Neural progenitor cell (in vitro differentiated cells): ENCODE data around the gene LRP1B. TPM values are rescaled to one million over a fixed set of nuclear protein-coding genes. Genes with fewer than 3 reads are reported as not detected.

Source experiments
- DNase-seq: peaks from one replicate; pipeline ENCODE4 v3.0.0-alpha.2; 2016; ENCODE audit warnings: low spot score
- H2AFZ ChIP-seq: fragments of 200-600 bp; sonication (generic); replicated peaks from 2 replicates; pipeline ENCODE4 v1.6.1; 2016; ENCODE audit warnings: antibody characterized with exemption
- H3F3A ChIP-seq: fragments of 200-600 bp; sonication (generic); 2 replicates; pipeline ENCODE4 v1.6.1; 2016; ENCODE audit warnings: antibody characterized with exemption, low read depth
- H3K27ac ChIP-seq: fragments of 200-600 bp; sonication (generic); 2 replicates; pipeline ENCODE4 v1.5.1; 2016; ENCODE audit warnings: mild to moderate bottlenecking
- H3K27me3 ChIP-seq: fragments of 200-600 bp; sonication (generic); 2 replicates; pipeline ENCODE4 v1.6.1; 2016; ENCODE audit warnings: mild to moderate bottlenecking, moderate library complexity
- H3K36me3 ChIP-seq: fragments of 200-600 bp; sonication (generic); 2 replicates; pipeline ENCODE4 v1.5.1; 2016
- H3K4me1 ChIP-seq: fragments of 200-600 bp; sonication (generic); 2 replicates; pipeline ENCODE4 v1.6.1; 2016; ENCODE audit warnings: mixed run types
- H3K4me2 ChIP-seq: fragments of 200-600 bp; sonication (generic); 2 replicates; pipeline ENCODE4 v1.6.1; 2016
- H3K4me3 ChIP-seq: fragments of 200-600 bp; sonication (generic); 2 replicates; pipeline ENCODE4 v1.5.1; 2016
- H3K79me2 ChIP-seq: fragments of 200-600 bp; sonication (generic); 2 replicates; pipeline ENCODE4 v1.6.1; 2016; ENCODE audit warnings: low read depth
- H3K9ac ChIP-seq: fragments of 200-600 bp; sonication (generic); 2 replicates; pipeline ENCODE4 v1.6.1; 2016
- H3K9me3 ChIP-seq: fragments of 200-600 bp; sonication (generic); 2 replicates; pipeline ENCODE4 v1.5.1; 2016; ENCODE audit warnings: low read depth
- H4K20me1 ChIP-seq: fragments of 200-600 bp; sonication (generic); 2 replicates; pipeline ENCODE4 v1.6.1; 2016; ENCODE audit warnings: low read depth
- H3K27ac Mint-ChIP-seq: 3 replicates; pipeline ENCODE4 v1.8.0; 2021; ENCODE audit warnings: mixed read lengths
- H3K27me3 Mint-ChIP-seq: 2 replicates; pipeline ENCODE4 v1.8.0; 2022; ENCODE audit warnings: low read depth, mild to moderate bottlenecking, inconsistent platforms, moderate library complexity, mixed read lengths; ENCODE audit not compliant: insufficient read depth
- H3K36me3 Mint-ChIP-seq: 3 replicates; pipeline ENCODE4 v1.8.0; 2021; ENCODE audit warnings: mixed read lengths
- H3K4me1 Mint-ChIP-seq: 3 replicates; pipeline ENCODE4 v1.8.0; 2021; ENCODE audit warnings: mixed read lengths
- H3K4me3 Mint-ChIP-seq: 3 replicates; pipeline ENCODE4 v1.8.0; 2021; ENCODE audit warnings: mild to moderate bottlenecking, moderate library complexity, mixed read lengths
- H3K9me3 Mint-ChIP-seq: 3 replicates; pipeline ENCODE4 v1.8.0; 2020; ENCODE audit warnings: mixed read lengths
- EZH2 ChIP-seq: fragments of 200-600 bp; sonication (generic); IDR thresholded peaks from 2 replicates; pipeline ENCODE4 v1.6.1; 2017; ENCODE audit warnings: antibody characterized with exemption, mild to moderate bottlenecking, moderate library complexity
- EZH2phosphoT487 ChIP-seq: fragments of 200-600 bp; sonication (generic); IDR thresholded peaks from 2 replicates; pipeline ENCODE4 v1.6.1; 2017; ENCODE audit warnings: antibody characterized with exemption
- total RNA-seq: library from RNA; depleted of rRNA; stranded (reverse); fragments of >200 nt; gene quantifications from 2 replicates; pipeline ENCODE4 v1.2.3, GENCODE V29; 2015; ENCODE audit warnings: low replicate concordance
- TF ChIP-seq, protein P1 (sequence below): fragments of 200-600 bp; sonication (generic); IDR thresholded peaks from 2 replicates; pipeline ENCODE4 v1.5.1; 2017; ENCODE audit warnings: antibody characterized with exemption, mild to moderate bottlenecking

Gene LRP1B
- total RNA-seq, 1 donor from 2014 or later: not detected

GRCh38 chr2:142014536-142014935 is 116.3 kb downstream of the LRP1B start:
- Mint-ChIP-seq H3K27me3 (no peaks in the 10 kb centered on the region), H3K4me1 (no peaks in the 10 kb centered on the region), H3K36me3 (no peaks in the 10 kb centered on the region), H3K4me3 (no peak overlapping the region), H3K9me3 (no peaks in the 10 kb centered on the region), H3K27ac (no peak overlapping the region)
- no peak overlapping the region for H3K9ac ChIP-seq
- H3K27ac ChIP-seq: no peak overlapping the region
- no peaks in the 10 kb centered on the region for H3K4me1 ChIP-seq
- no peaks in the 10 kb centered on the region for H4K20me1 ChIP-seq
- H3F3A ChIP-seq: no peaks in the 10 kb centered on the region
- no peak overlapping the region for H3K4me2 ChIP-seq
- H2AFZ ChIP-seq: no peak overlapping the region
- no peaks in the 10 kb centered on the region for H3K79me2 ChIP-seq
- no peaks in the 10 kb centered on the region for H3K27me3 ChIP-seq
- DNase-seq: no peak
- TF ChIP-seq EZH2phosphoT487: no peak
- TF ChIP-seq, protein P1, sequence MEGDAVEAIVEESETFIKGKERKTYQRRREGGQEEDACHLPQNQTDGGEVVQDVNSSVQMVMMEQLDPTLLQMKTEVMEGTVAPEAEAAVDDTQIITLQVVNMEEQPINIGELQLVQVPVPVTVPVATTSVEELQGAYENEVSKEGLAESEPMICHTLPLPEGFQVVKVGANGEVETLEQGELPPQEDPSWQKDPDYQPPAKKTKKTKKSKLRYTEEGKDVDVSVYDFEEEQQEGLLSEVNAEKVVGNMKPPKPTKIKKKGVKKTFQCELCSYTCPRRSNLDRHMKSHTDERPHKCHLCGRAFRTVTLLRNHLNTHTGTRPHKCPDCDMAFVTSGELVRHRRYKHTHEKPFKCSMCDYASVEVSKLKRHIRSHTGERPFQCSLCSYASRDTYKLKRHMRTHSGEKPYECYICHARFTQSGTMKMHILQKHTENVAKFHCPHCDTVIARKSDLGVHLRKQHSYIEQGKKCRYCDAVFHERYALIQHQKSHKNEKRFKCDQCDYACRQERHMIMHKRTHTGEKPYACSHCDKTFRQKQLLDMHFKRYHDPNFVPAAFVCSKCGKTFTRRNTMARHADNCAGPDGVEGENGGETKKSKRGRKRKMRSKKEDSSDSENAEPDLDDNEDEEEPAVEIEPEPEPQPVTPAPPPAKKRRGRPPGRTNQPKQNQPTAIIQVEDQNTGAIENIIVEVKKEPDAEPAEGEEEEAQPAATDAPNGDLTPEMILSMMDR: no peak
- TF ChIP-seq EZH2: no peak
- H3K36me3 ChIP-seq: no peaks in the 10 kb centered on the region
- H3K9me3 ChIP-seq: no peaks in the 10 kb centered on the region
- H3K4me3 ChIP-seq: no peak overlapping the region

DNA sequence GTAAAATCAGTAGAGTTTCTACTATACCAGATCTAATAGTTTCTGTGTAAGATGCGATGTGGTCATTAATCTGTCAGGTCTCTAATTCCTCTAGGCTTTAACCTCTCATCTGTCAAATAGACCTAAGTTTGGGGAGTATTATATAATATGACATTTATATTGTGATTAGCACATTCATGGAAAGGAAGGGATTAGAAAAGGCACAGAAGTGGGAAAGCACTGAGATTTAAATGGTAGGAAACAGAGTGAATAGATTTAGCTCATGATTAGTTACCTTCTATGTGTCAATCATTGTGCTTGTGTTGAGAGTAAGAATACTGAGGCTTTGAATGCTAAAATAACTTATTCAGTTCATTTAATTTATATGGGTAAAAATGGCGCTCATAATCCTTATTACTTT is 118.0 kb downstream of the LRP1B start:
- no peak for DNase-seq
- Mint-ChIP-seq H3K27me3 (no peaks in the 10 kb centered on the region), H3K4me3 (no peak overlapping the region), H3K27ac (no peak overlapping the region), H3K4me1 (no peaks in the 10 kb centered on the region), H3K9me3 (no peaks in the 10 kb centered on the region), H3K36me3 (no peaks in the 10 kb centered on the region)
- no peak for TF ChIP-seq EZH2phosphoT487
- TF ChIP-seq, protein P1: no peak
- TF ChIP-seq EZH2: no peak
- Histone ChIP-seq H3F3A (no peaks in the 10 kb centered on the region), H3K27ac (no peak overlapping the region), H3K4me2 (no peak overlapping the region), H2AFZ (no peak overlapping the region), H4K20me1 (no peaks in the 10 kb centered on the region), H3K9ac (no peak overlapping the region), H3K9me3 (no peaks in the 10 kb centered on the region), H3K36me3 (no peaks in the 10 kb centered on the region), H3K27me3 (no peaks in the 10 kb centered on the region), H3K4me3 (no peak overlapping the region), H3K79me2 (no peaks in the 10 kb centered on the region), H3K4me1 (no peaks in the 10 kb centered on the region)

GRCh38 chr2:142010477-142011270 is 120.1 kb downstream of the LRP1B start:
- H3K27ac Mint-ChIP-seq: no peak overlapping the region
- TF ChIP-seq, protein P1: no peak
- TF ChIP-seq EZH2phosphoT487: no peak
- no peak for TF ChIP-seq EZH2
- Histone ChIP-seq H3K9me3 (no peaks in the 10 kb centered on the region), H3K36me3 (no peaks in the 10 kb centered on the region), H3K79me2 (no peaks in the 10 kb centered on the region), H2AFZ (no peak overlapping the region), H4K20me1 (no peaks in the 10 kb centered on the region), H3F3A (no peaks in the 10 kb centered on the region), H3K4me3 (no peak overlapping the region), H3K27me3 (no peaks in the 10 kb centered on the region), H3K4me2 (no peak overlapping the region), H3K4me1 (no peaks in the 10 kb centered on the region), H3K27ac (no peak overlapping the region), H3K9ac (no peak overlapping the region)
- no peak overlapping the region for H3K4me3 Mint-ChIP-seq
- H3K36me3 Mint-ChIP-seq: no peaks in the 10 kb centered on the region
- no peaks in the 10 kb centered on the region for H3K4me1 Mint-ChIP-seq
- no peaks in the 10 kb centered on the region for H3K27me3 Mint-ChIP-seq
- no peaks in the 10 kb centered on the region for H3K9me3 Mint-ChIP-seq
- no peak for DNase-seq
